ENCODE data around the gene FOXM1.

DNA sequence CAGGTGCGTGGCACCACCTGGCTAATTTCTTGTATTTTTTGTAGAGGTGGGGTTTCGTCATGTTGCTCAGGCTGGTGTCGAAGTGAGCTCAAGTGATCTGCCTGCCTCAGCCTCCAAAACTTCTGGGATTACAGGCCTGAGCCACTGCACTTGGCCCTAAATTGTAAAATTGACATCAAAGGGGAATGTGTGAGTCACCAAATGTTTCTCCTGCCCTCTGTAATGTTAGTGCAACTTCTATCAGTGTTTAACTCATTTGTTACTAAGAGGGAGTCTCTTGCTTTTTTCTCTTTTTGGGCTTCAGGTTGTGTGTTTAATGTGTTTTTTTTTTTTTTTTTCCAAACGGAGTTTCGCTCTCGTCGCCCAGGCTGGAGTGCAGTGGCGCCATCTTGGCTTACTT lies 16.0 kb upstream of the FOXM1 start:
- TF ChIP-seq, protein P1, sequence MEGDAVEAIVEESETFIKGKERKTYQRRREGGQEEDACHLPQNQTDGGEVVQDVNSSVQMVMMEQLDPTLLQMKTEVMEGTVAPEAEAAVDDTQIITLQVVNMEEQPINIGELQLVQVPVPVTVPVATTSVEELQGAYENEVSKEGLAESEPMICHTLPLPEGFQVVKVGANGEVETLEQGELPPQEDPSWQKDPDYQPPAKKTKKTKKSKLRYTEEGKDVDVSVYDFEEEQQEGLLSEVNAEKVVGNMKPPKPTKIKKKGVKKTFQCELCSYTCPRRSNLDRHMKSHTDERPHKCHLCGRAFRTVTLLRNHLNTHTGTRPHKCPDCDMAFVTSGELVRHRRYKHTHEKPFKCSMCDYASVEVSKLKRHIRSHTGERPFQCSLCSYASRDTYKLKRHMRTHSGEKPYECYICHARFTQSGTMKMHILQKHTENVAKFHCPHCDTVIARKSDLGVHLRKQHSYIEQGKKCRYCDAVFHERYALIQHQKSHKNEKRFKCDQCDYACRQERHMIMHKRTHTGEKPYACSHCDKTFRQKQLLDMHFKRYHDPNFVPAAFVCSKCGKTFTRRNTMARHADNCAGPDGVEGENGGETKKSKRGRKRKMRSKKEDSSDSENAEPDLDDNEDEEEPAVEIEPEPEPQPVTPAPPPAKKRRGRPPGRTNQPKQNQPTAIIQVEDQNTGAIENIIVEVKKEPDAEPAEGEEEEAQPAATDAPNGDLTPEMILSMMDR (IDR thresholded peaks at IDR 0.05; ENCODE audit: borderline replicate concordance, extremely low read depth, low read length, poor library complexity, severe bottlenecking): no peak
- no peak for TF ChIP-seq EZH2 (IDR thresholded peaks at IDR 0.05; ENCODE audit: borderline replicate concordance, low read depth, low read length, severe bottlenecking)
